Left forelimb (tissue), 1 donor: ENCODE data around the gene XXYLT1.

Source experiments
- DNase-seq: peaks from one replicate; pipeline ENCODE4 v3.0.0-alpha.2; 2018; ENCODE audit warnings: low spot score

Gene XXYLT1

DNA sequence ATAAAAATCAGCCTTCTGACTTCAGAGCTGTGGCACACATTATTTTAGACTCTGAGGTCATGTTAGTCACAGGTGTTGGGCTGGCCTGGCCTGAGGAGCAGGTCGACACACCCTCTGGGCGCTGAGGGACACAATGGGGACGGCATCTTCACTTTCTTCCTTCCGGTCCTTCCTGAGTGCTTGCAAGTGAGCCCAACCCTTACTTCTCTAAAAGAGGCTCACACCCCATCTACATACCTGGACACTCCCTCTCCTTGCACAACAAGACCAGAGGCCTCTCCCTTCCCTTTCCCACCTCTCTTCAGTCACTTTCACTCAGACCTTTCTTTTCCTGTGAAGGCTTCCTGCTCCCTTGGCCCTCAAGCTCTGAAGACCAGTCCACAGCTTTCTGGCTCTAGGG is 85.4 kb downstream of the XXYLT1 start:
- no peak for DNase-seq

GRCh38 chr3:195184716-195185421 is 86.1 kb downstream of the XXYLT1 start:
- DNase-seq, result no peak

GRCh38 chr3:195183071-195183776 is 87.7 kb downstream of the XXYLT1 start:
- no peak for DNase-seq

DNA sequence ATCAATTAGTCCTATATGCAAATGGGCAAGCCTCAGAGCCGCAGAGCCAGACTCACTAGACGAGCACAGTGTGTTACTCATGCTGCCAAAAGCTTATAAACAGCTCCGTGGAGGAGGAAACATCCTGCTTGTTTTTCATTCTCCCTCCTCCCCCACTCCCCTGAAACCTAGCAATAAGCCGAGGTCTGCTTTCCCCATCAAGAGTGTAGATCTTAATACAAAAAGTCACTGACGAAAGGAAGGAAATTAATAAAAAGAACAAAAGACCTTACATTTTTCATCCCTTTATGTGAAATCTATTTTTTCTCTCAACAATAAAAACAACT is 88.5 kb downstream of the XXYLT1 start:
- no peak for DNase-seq

DNA sequence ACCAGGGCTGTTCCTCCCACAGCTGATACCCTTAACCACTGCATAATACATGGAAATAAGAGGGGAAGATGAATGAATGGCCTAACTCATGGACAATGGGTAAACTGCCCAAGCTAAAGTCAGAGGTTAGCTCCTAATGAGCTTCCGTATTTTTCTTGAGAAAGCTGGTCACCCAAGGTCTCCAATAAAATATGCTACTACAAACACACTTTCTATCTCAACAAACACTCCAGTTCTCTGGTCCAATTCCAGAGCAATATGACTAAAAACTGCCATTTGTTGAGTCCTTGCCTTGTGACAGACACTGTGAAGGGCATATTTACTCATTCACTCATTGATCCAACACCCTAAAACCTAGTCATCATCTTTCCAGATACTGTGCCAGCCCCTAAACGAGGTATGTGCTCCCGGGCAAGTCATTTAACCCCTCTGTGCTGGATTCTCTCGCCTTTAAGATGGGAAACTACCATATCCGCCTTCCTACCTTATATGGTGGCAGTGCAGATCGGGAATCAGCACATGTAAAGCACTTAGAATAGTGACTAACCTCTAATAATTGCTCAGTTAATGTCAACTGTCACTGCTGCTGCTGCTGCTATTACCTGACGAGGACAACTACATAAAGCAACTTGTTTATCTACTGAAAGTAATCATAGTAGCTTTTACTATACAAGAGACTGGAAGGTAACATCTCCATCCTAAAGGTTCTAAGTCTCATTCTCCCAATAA is 89.1 kb downstream of the XXYLT1 start:
- DNase-seq, result no peak

DNA sequence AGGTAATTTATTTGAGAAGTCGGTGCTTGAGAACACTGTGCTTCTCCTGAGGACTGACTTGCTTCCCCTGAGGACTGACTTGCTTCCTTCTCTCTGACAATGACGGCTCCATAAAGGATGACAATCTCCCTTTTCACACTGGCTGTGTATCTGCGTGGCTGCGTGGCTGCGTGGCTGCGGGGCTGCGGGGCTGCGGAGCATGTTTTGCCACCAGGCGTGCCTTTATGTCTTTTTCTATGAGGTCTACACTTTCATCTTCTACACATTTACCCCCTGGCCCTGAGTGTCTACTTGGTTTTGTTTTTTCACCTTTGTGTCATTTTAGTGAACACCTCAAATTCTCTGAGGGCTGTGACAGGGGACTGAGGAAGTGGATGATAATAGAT is 89.9 kb downstream of the XXYLT1 start:
- DNase-seq, result no peak

DNA sequence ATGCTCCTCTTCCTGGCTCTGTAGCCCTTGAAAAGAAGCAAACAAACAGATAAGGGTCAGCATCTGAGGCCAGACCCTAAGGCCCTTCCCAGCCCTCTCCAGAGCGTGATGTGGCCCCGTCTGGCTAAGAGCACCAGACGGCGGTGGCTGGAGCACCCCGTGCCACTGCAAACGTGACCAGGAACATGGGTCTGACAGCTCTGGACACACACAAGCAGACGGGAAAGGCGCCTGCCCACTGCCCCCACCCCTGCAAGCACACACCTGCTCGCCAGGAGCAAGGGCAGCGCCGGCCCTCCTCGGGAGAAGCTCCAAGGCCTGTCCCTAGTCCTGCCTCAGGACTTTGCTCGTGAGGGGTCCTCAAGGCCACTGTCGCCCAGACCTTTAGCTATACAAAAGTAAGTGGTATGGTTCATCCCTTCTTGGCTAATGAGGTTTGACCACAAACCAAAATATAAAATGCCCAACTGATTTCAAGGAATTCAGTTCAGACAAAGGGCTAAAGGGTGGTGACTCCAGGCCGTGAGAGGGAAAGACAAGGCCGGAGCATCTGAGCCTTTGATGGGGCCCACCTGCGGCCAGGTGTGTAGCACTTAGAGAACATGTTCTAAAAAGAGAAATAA is 90.4 kb downstream of the XXYLT1 start:
- no peak for DNase-seq

GRCh38 chr3:195179776-195180489 is 91.0 kb downstream of the XXYLT1 start:
- DNase-seq, result no peak

DNA sequence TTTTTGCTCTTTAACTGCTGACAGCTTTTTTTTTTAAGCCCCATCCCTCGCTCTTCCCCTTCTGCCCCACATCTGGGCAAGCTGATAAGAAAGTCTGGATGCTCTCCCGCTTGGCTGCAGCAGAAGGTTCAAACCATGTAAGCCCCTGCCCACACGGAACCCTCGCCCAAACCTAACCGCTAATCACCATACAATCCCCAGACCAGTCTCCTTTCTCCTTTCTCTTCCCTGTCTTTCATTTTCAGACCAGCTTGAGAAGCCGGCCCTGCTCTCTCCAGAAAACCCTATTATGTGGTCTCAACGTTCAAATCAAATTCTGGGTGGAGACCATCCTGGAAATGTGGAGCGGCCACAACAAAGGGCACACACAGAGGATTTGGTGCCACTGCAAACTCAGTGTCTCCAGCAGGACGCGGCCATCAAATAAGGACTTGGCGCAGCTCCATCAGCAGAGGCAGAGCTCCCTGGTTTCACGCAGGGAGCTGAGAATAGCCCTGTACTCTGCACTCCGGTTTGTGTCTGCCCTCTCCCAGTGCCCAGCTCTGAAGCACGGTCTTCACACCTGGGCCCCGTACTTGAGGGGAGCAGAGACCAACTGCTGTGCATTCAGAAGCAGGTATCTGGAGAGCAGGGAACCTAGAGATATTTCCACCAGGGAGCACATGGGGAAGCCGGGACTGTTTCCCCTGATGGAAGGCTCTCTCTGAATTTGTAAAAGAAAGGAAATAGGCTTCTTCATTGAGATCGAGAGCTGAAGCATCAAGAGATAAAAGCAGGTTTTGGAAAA is 92.6 kb downstream of the XXYLT1 start:
- DNase-seq, result no peak

DNA sequence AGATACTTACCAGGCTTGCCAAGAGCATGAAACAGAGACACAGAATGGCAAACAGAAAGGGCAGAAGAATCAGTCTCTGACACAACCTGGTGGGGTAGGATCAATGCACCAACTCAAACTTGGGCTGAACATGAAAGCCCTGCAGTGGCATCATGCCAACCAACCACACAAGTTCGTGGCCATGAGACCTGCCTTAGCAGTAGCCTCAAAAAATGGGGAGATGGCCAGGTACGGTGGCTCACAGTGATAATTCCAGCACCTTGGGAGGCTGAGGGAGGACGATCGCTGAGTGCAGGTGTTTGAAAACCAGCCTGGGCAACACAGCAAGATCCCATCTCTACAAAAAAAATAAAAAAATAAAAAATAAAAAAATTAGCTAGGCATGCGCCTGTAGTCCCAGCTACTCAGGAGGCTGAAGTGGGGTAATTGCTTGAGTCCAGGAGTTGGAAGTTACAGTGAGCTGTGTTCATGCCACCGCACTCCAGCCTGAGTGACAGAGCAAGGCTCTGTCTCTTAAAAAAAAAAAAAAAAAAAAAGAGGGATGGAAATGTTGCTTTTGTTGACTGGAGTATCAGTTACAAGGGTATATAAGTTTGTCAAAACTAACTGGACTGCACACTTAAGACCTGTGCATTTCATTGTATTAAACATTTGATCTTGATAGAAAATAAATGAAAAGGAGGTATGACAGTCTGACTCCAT is 93.4 kb downstream of the XXYLT1 start:
- DNase-seq, result no peak

DNA sequence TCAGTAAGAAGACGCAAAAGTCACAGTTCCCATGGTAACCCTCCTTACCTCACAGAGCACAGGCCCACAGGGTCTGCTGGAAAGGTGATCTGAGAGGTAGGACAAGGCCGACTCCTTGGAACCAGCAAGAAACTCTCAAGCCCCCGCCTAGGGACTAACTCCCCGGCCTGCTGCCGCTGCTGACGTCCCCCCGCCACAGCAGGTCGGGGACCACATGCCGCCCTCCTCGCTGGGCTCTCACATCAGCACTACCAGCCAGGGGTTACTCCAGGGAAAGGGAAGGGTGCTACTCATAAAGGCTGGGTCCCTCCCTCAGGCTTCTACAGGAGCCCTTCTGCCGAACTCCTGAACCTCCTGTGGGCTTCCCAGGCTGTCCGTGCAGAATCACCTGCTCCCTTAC is 94.2 kb downstream of the XXYLT1 start:
- peak; percentile 37 for DNase-seq

GRCh38 chr3:195175476-195176337 is 95.3 kb downstream of the XXYLT1 start:
- peak; percentile 62 for DNase-seq

DNA sequence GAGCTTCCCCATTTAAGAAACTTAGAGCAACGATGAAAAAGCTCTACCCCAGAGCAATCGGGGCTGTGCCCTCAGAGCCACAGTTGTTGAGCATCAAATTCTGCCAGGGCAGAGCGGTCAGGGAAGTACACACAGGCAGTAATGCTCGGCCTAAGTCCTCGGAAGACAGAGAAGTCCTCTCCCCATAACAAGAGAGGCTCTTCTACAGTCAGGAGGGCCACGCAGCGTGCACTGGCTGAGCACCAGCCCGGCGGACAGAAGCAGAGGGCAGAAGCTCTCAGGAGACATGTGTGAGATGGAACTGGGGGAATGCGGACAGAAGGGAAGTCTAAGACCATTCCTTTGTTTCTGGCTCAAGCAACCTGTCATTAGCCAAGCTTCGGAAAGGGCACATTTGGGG is 95.9 kb downstream of the XXYLT1 start:
- DNase-seq, result peak; percentile 34

DNA sequence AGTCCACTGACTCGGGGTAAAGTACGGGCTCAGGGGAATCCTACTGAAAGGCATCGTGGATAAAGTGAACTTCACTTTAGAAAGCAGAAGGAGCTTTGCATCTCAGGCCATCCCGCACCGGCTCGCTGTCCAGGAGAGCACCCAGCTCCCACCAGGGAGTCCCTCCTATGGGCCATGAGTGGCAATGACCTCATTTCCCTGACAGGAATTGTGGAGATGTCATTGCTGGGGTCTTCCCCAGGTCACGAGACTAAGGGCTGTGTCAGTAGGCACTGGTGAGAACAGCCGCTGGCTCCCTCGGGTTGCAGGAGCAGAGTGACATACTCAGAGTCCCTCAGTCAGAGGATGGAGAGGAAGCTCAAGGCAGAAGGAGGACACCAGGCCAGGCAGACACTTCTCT is 97.3 kb downstream of the XXYLT1 start:
- peak; percentile 38 for DNase-seq

GRCh38 chr3:195172896-195173295 is 98.1 kb downstream of the XXYLT1 start:
- DNase-seq, result peak; percentile 42

- peak; percentile 66 for DNase-seq
Measured at GRCh38 chr3:195172039-195172684, 98.8 kb downstream of the XXYLT1 start.

DNA sequence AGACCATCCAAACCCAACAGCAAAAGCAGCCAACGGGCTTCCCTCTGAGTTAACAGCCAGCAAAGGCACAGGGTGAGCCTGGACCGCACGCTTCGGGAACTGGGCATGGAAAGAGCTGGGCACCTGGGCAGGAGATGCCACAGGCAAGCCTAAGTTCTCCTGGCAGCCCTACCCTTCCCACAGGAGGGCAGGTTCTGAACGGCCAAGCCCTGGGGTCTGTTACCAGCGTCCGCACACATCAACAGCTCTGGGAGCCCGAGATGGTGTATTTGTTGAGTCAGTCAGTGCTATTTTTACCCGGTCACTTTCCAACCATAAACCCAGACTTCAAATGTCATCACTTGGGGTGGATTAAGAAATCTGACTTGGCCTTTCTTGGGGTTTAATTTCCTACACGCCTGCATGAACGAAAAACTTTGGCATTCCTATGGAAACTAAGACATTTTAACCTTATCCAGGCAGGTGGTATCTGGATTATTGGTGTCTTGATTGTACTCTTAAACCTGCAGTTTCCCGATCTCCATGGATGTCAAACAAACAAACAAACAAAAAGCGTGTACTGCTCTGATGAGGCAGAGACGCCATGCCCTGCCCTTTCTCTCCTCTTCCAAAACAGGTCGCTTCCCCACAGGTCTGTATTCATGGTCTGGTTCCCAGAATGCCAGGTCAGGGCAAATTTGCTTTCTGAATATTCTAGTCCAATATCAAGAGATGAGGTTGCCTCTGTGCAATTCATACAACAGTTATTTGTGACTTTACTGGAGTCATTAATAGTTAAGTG is 99.7 kb downstream of the XXYLT1 start:
- DNase-seq, result peak; percentile 46

DNA sequence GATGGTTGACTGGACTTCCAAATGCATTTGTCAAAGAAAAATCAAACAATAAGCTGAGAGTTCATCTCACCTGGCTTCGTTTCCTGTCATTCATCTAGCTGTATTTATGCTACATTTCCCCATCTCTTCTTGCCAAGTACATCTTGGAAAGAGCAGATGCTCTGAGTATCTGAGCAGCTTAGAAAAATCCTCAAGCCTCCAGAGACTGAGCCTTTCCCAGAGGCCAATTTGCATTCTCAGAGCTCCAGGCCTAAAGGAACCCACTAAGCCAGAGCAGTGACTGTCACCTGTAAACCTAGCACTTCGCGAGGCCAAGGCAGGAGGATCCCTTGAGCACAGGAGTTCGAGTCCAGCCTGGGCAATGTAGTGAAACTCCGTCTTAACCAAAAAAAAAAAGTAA is 100.5 kb downstream of the XXYLT1 start:
- peak; percentile 37 for DNase-seq
